Activated CD4-positive, alpha-beta T cell treated with anti-CD3 and anti-CD28 coated beads, Interleukin-2, amount 10 ng/mL, durations not matched to agents 7 days and 5 days (primary cell): Measurements from ENCODE around the gene PDGFA. TPM values are rescaled to one million over a fixed set of nuclear protein-coding genes. Genes with fewer than 3 reads are reported as not detected.
A peak's percentile ranks its signal among the peaks of the same experiment; 100 is the strongest.

Experiments
- CTCF ChIA-PET: fragments of 350-600 bp; sonication (Branson Sonifier 250); formaldehyde crosslinking; loops from one replicate; lab custom pipeline; 2021; ENCODE audit warnings: antibody characterized with exemption; lab: Charles Lee
- POLR2A ChIA-PET: fragments of 350-600 bp; sonication (Branson Sonifier 250); formaldehyde crosslinking; loops from one replicate; lab custom pipeline; 2021; ENCODE audit warnings: antibody characterized with exemption; lab: Charles Lee
- DNase-seq: peaks from one replicate; pipeline ENCODE4 v3.0.0-alpha.2; 2020
- H3K27ac Mint-ChIP-seq: one replicate; pipeline ENCODE4 v1.8.0; 2021; ENCODE audit warnings: mild to moderate bottlenecking, moderate library complexity, mixed read lengths
- H3K27me3 Mint-ChIP-seq: one replicate; pipeline ENCODE4 v1.8.0; 2021; ENCODE audit warnings: mixed read lengths
- H3K36me3 Mint-ChIP-seq: one replicate; pipeline ENCODE4 v1.8.0; 2021; ENCODE audit warnings: low read depth, mixed read lengths
- H3K4me1 Mint-ChIP-seq: one replicate; pipeline ENCODE4 v1.8.0; 2021; ENCODE audit warnings: mixed read lengths
- H3K4me3 Mint-ChIP-seq: one replicate; pipeline ENCODE4 v1.8.0; 2021; ENCODE audit warnings: mild to moderate bottlenecking, moderate library complexity, mixed read lengths
- H3K9me3 Mint-ChIP-seq: one replicate; pipeline ENCODE4 v1.8.0; 2021; ENCODE audit warnings: mixed read lengths
- total RNA-seq, 2 experiments: library from RNA; stranded (reverse); gene quantifications; one replicate each; pipeline ENCODE4 v1.2.3, GENCODE V29; 2021

Gene PDGFA
- under 1 TPM; 0.37 to 0.46 TPM for total RNA-seq

DNA sequence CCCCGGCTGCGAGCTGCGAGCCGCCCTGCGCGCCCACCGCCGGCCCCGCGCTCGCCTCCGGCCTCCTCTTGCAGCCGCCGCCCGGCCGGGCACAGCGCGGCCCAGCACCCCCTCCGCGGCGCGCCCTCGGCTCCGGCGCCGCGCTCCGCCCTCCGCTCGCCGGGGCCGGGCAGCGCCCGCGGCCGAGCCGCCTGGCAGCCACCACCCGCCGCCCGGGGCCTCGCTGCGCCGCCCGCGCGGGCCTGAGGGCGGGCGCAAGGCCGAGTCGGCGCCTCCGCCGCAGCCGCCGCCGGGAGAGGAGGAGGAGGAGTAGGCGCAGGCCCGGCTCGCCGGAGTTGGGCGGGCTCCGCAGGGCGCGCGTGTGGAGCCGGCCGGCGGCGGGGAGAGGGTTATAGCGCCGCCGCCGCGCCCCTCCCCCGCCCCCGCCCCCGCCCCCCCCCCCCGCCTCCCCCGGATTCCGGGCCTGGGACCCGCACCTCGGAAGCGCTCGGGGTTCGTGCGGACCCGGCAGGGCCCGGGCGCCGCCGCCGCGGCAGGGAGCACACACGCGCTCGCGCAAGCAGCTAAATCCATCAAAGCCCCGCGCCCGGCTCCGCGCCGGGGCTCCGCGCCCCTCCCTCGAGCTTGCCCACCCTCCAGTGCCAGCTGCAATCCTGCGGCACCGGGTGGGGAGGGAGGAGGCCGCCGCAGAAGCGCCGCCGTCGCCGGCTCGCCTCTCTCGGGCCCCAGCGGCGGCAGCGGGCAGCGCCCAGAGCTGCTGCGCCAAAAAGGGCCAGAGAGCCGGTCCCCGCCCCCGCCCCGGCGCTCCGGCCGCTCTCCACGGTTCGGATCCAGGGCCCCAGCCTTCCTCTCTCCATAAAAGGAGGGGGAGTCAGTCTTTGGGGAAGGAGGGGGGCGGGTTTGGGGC lies at the start of gene PDGFA:
TSS of gene PDGFA (minus strand) at position 363 of the 907 bp plus-strand sequence. CDS start 845 bp downstream, outside the sequence.
- Mint-ChIP-seq H3K36me3 (no peaks in the 10 kb centered on the region), H3K4me3 (peak within 1 kb of the TSS; percentile 59), H3K27me3 (peaks cover 53% of the 10 kb centered on the region), H3K9me3 (no peaks in the 10 kb centered on the region), H3K4me1 (peaks cover 9% of the 10 kb centered on the region), H3K27ac (no peak within 1 kb of the TSS)
- CTCF ChIA-PET = interaction anchor here (0.8 to 1.6 kb wide), 3 partner anchors 11 to 254 kb away, joined by 3 read pairs; no protein-coding TSS in a partner anchor
- peak; percentile 13 for DNase-seq
- POLR2A ChIA-PET = no interaction called here

DNA sequence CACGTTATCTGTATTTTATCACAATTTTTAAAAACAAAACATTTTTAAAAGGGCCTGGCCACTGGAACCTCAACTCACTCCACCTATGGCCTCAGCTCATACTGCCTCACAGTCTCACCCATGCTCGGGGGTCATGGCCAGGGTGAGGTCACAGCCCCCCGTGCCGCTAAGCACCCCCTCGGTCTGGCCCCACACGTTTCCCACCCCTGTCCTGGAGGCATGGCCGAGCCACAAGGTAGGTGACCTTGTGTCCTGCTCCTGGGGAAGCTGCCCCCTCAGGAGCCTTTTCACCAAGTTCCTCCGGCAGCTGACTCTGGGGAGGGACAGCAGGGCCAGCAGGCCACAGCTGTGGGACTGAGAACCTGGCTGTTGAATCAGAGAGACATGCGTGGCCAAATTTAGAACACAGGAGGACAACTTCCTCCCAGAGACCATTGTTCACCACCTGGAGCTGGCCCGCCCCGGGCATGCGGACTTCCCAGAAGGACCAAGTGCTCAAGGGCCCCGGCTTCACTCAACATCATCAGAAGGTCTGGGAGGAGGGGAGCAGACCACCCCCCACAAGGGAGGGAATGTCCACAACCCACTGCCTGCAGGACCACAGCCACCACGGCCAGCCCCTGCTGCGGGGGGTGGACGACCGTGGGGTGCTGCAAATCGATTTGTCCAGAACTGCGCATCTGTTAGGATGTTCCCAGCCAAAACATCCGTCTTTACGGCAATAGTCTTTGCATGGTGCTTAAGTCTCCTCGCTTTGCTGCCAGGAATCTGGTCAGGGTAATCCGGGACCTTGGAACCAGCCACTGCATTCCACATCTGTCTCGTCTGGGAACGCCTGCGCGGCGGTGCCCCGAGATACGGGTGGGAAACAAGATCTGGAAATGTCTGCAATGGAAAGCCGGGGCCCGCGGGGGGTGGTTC lies 48.6 kb upstream of the PDGFA start:
- peak overlapping the region; percentile 44 for H3K27ac Mint-ChIP-seq
- no peaks in the 10 kb centered on the region for H3K9me3 Mint-ChIP-seq
- H3K36me3 Mint-ChIP-seq = no peaks in the 10 kb centered on the region
- H3K4me3 Mint-ChIP-seq = no peak overlapping the region
- DNase-seq = no peak
- H3K4me1 Mint-ChIP-seq = no peaks in the 10 kb centered on the region
- CTCF ChIA-PET = no interaction called here
- POLR2A ChIA-PET = no interaction called here
- H3K27me3 Mint-ChIP-seq = no peaks in the 10 kb centered on the region

DNA sequence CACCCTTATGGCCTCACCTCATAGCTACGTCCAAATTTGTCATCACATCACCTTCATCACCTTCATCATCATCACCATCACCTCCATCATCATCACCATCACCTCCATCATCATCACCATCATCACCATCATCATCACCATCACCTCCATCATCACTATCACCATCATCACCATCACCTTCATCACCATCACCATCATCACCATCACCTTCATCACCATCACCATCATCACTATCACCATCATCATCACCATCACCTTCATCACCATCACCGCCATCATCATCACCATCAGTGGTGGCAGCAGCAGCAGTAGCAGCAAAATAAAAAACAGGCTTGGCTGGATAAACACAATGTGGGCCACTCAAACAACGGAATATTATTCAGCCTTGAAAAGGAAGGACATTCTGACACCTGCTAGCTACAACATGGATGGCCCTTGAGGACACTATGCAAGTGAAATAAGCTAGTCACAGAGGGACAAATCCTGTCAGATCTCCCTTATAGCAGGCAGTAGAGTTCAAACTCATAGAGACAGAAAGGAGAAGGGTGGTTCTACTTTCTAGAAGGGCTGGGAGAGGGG lies 47.7 kb upstream of the PDGFA start:
- Mint-ChIP-seq H3K9me3 (no peaks in the 10 kb centered on the region), H3K27ac (no peak overlapping the region), H3K4me3 (no peak overlapping the region), H3K36me3 (no peaks in the 10 kb centered on the region), H3K4me1 (no peaks in the 10 kb centered on the region), H3K27me3 (no peaks in the 10 kb centered on the region)
- no peak for DNase-seq
- POLR2A ChIA-PET = no interaction called here
- CTCF ChIA-PET = interaction anchor here (0.5 kb wide), 1 partner anchor 95 kb away, joined by 4 read pairs; no protein-coding TSS in a partner anchor

DNA sequence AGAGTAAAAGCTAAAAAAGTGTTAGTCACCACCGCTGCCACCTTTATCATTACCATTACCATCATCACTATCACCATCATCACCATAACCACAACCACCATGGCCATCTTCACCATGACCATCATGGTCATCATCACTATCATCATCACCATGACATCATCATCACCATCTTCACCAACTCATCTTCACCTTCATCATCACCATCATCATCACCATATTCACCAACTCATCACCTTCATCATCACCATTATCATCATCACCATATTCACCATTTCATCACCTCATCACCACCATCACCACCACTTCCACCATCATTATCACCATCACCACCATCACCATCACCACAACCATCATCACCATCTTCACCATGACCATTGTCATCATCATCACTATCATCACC lies 46.5 kb upstream of the PDGFA start:
- POLR2A ChIA-PET = no interaction called here
- no peaks in the 10 kb centered on the region for H3K9me3 Mint-ChIP-seq
- no peaks in the 10 kb centered on the region for H3K4me1 Mint-ChIP-seq
- H3K36me3 Mint-ChIP-seq = no peaks in the 10 kb centered on the region
- H3K4me3 Mint-ChIP-seq = no peak overlapping the region
- no peaks in the 10 kb centered on the region for H3K27me3 Mint-ChIP-seq
- no peak for DNase-seq
- no peak overlapping the region for H3K27ac Mint-ChIP-seq
- CTCF ChIA-PET = interaction anchor here (1.2 kb wide), 1 partner anchor 18 kb away, joined by 3 read pairs; no protein-coding TSS in a partner anchor

DNA sequence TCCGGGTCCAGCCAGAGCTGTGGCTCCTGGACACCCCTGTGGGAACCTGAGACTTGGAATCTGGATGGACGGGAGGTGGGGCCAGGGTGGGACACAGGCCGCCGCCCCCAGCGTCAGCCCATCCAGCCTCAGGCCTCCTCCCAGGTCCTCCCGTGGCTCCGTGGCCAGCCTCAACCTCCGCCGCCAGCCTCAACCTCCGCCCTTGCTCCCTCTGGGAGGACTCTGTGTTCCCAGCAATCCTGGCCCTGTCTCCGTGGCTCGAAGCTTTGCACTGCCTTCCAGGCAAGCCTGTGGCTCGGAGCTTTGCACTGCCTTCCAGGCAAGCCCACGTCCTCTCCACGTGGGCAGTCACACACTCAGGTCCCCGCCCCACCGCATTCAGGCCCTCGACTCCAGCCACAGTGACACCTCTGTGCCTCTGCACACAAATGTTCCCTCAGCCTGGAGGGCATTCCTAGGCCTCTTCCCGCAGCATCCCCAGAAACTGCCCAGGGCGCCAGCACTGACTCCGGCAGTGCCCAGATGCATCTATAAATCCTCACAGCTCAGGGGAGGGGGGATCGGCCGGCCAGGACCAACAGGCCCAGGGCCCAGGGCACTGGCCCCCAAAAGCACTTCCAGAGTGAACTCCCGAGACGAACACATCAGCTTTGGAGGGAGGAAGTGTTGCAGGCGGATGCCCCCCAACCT lies 44.7 kb upstream of the PDGFA start:
- Mint-ChIP-seq H3K9me3 (no peaks in the 10 kb centered on the region), H3K4me3 (no peak overlapping the region), H3K4me1 (no peaks in the 10 kb centered on the region), H3K27me3 (no peaks in the 10 kb centered on the region), H3K27ac (no peak overlapping the region), H3K36me3 (no peaks in the 10 kb centered on the region)
- DNase-seq = no peak
- ChIA-PET POLR2A (no interaction called here), CTCF (no interaction called here)

DNA sequence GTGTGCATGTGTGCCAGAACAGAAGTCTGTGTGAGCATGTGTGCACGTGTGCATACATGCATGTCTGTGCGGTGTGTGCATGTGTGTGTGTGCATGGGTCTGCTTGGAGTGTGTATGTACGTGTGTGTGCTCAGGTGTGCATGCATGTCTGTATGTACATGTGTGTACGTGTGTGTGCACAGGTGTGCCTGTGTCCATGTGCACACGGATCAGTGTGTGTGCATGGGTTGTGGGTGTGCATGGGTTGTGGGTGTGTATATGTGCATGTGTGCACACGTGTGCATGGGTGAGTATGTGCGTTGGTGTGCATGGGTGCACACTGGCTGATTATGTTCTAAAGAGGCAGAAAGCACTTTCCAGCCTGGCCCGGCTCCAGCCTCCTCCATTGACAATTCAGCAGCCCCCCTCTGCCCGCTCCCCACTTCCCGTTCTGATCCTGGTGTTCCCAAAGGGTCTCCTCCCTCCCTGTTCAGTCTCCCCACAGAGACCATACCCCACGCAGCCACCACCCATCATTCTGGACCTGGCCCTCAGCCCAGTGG lies 44.1 kb upstream of the PDGFA start:
- ChIA-PET POLR2A (no interaction called here), CTCF (no interaction called here)
- Mint-ChIP-seq H3K36me3 (no peaks in the 10 kb centered on the region), H3K4me3 (no peak overlapping the region), H3K9me3 (no peaks in the 10 kb centered on the region), H3K27me3 (no peaks in the 10 kb centered on the region), H3K27ac (no peak overlapping the region), H3K4me1 (no peaks in the 10 kb centered on the region)
- no peak for DNase-seq

DNA sequence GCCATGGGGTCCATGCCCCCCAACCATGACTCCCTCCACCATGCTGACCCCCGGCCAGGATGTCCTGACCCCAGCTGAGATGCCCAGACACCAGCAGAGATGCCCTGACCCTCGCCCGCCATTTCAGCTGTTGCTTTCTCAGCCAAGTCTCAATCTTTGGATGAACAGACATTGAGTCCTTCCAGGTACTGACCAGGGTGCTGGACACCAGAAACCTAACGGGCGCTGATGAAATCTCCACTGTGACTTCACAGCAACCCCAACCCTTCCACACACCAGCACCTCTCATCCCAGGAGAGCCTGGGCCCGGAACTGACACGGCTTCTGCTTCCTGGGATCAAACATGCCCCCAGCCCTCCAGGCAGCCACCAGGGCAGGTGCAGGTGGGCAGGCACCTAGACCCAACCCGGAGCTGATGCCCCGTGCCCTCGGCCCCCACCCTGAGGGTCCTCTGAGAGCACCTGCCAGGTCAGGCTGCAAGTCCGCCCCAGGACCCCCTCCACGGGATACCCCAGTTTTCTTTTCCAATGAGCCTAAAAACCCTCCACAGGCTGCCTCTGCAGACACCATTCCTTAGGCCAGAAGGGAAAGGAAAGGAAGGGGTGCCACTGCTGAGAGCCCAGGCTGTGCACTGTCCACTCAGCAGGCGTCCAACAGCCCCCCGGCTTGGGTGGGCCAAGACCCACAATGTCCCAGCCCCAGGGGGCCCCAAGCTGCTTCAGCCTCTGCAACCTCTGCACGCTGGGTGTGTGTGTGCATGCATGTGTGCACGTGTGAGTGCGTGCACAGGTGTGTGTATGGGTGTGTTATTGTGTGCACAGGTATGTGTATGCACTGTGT lies 43.4 kb upstream of the PDGFA start:
- Mint-ChIP-seq H3K36me3 (no peaks in the 10 kb centered on the region), H3K9me3 (no peaks in the 10 kb centered on the region), H3K27ac (no peak overlapping the region), H3K4me1 (no peaks in the 10 kb centered on the region), H3K4me3 (no peak overlapping the region), H3K27me3 (no peaks in the 10 kb centered on the region)
- no peak for DNase-seq
- ChIA-PET POLR2A (no interaction called here), CTCF (no interaction called here)

DNA sequence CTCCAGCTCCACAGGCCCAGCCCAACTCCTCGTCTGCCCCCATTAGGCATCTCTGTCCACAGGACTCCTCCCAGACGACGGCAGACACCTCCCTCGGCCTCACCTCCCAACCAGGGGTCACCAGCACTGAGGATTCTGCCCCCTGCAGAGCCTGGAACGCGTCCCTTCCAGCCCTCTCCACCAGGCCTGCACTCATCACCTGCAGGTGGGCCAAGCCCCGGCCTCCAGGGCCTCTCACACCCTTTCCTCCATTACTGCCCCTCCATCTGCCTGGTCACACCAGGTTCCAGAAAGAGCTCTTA lies 42.7 kb upstream of the PDGFA start:
- no peaks in the 10 kb centered on the region for H3K36me3 Mint-ChIP-seq
- no peaks in the 10 kb centered on the region for H3K4me1 Mint-ChIP-seq
- no peak for DNase-seq
- H3K4me3 Mint-ChIP-seq = no peak overlapping the region
- H3K27me3 Mint-ChIP-seq = no peaks in the 10 kb centered on the region
- ChIA-PET CTCF (no interaction called here), POLR2A (no interaction called here)
- H3K27ac Mint-ChIP-seq = no peak overlapping the region
- no peaks in the 10 kb centered on the region for H3K9me3 Mint-ChIP-seq

DNA sequence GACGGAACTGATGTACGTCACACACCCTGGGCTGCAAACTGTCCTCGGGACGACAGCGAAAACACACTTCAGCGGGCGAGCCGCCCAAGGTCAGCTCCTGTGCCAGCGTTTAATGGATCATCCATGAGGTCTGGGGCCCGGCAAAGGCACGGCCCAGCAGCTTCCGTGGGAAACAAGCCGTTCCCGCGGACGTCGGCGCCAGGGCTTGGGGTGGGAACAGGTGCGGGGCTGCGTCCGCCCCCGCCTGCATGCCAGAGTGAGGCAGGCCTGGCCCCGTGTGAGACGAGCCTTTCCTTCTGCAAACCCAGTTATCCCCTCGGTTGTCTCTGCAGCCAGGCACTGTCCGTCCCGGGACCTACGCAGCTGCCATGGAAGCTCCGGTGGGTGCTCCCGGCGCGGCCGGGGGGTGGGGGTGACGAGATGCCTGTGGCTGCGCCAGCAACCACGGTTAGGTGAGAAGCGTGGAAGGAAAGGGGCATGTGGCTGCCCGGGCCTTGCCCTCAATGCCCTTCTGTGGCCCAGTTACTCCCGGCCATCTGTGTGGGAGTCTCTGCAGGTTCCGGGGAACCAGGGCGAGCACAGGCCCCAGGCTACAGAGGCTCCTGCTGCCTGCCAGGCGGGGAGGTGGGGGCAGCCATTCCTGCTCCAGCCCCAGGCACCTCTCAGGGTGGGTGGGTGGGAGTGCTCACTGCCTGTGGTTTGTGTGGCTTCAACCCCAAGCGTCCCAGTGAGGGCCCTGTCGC lies 42.2 kb upstream of the PDGFA start:
- H3K27me3 Mint-ChIP-seq = no peaks in the 10 kb centered on the region
- H3K36me3 Mint-ChIP-seq = no peaks in the 10 kb centered on the region
- H3K27ac Mint-ChIP-seq = no peak overlapping the region
- POLR2A ChIA-PET = no interaction called here
- CTCF ChIA-PET = no interaction called here
- H3K4me1 Mint-ChIP-seq = no peaks in the 10 kb centered on the region
- H3K4me3 Mint-ChIP-seq = no peak overlapping the region
- no peaks in the 10 kb centered on the region for H3K9me3 Mint-ChIP-seq
- DNase-seq = no peak

DNA sequence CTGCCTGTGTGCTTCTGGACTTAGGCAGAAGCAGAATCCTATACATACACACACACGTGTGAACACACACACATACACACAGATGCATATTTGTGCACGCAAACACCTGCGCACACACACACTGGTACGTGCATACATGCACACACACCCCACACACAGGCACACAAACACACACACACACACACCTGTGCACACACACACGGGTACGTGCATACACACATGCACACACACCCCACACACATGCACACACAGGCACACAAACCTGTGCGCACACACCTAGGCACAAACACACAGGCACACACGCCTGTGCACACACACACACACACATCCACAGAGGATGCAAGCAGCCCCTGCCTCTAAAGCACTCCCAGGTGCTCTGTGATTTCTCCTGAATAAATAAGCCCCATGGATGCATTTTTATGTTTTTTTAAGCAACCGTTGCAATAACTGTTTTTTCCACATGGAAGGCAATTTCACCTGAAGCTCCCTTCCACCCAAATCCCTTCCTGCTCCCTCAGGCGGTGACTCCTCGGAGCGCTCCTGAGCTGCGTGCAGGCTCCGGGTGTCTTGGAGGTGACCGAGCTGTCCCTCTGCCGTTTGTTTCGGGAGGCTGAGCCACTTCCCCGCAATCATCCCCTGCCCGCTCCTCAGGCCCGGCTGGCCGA lies 41.5 kb upstream of the PDGFA start:
- Mint-ChIP-seq H3K4me3 (no peak overlapping the region), H3K4me1 (no peaks in the 10 kb centered on the region), H3K27ac (no peak overlapping the region), H3K36me3 (no peaks in the 10 kb centered on the region), H3K9me3 (no peaks in the 10 kb centered on the region), H3K27me3 (no peaks in the 10 kb centered on the region)
- no peak for DNase-seq
- POLR2A ChIA-PET = no interaction called here
- CTCF ChIA-PET = no interaction called here

DNA sequence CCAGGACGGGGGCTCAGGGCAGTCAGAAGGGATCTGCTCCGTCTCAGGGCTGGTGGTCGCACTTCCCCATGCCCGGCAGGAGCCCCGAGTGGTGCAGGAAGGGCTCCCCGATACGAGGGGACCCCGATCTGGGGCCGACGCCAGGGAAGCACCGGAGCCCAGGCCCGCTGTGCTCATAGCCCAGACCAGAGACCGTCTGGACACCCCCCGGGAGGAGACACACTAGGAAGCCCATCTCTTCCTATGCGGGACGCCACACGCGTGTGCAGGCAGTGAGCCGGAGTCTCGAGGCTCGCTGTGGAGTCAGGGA lies 39.7 kb upstream of the PDGFA start:
- ChIA-PET CTCF (no interaction called here), POLR2A (no interaction called here)
- H3K27me3 Mint-ChIP-seq = no peaks in the 10 kb centered on the region
- no peaks in the 10 kb centered on the region for H3K4me1 Mint-ChIP-seq
- no peak overlapping the region for H3K4me3 Mint-ChIP-seq
- no peak for DNase-seq
- H3K9me3 Mint-ChIP-seq = no peaks in the 10 kb centered on the region
- no peaks in the 10 kb centered on the region for H3K36me3 Mint-ChIP-seq
- no peak overlapping the region for H3K27ac Mint-ChIP-seq
